ENCODE results near the gene POLK. TPM values are rescaled to one million over a fixed set of nuclear protein-coding genes. Genes with fewer than 3 reads are reported as not detected.
"Not testable (repeated sequence)": the region's sequence is repeated elsewhere in the genome, so short reads cannot be mapped to it uniquely, and the experiment has no call there.

The POLK gene
- total and polyA plus RNA-seq, 5 donors from 2014 or later, result 19.8 to 33.6 (median 24.1) TPM

DNA sequence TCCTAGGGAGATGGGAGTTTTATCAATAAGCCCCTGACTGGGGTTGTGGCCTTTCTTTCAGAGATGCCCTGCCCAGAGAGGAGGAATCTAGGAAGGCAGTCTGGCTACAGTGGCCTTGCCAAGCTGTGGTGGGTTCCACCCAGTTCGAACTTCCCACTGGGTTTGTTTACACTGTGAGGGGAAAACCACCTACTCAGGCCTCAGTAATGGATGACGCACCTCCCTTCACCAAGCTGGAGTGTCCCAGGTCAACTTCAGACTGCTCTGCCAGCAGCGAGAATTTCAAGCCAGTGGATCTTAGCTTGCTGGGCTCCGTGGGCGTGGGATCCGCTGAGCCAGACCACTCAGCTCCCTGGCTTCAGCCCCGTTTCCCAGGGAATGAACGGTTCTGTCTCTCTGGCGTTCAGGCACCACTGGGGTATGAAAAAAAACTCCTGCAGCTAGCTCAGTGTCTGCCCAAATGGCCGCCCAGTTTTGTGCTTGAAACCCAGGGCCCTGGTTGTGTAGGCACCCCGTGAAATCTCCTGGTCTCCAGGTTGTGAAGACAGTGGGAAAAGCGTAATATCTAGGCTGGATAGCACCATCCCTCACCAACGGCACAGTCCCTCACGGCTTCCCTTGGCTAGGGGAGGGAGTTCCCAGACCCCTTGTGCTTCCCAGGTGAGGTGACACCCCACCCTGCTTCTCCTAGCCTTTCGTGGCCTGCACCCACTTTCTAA is 54.5 kb downstream of the POLK start:
- H3K36me3 Mint-ChIP-seq, result peaks cover 40% of the 10 kb centered on the region
- Histone ChIP-seq H3K4me3 (ENCODE audit: low read depth, low read length) (peak overlapping the region; percentile 51), H3K4me1 (ENCODE audit: control insufficient read depth, insufficient read depth, low read length, poor library complexity, severe bottlenecking) (peaks cover 13% of the 10 kb centered on the region)
- H3K4me1 Mint-ChIP-seq, result peaks cover 23 to 44% (median 29%) of the 10 kb centered on the region in 4 donors
- not testable (repeated sequence) for DNase-seq; H3K4me3 Mint-ChIP-seq; H3K36me3 ChIP-seq (ENCODE audit: control insufficient read depth, insufficient read depth, low read length); H3K27me3 Mint-ChIP-seq; ATAC-seq (ENCODE audit: low read depth in 2 of 2); H3K27me3 ChIP-seq (ENCODE audit: control insufficient read depth, insufficient read depth, low read length); H3K9me3 ChIP-seq (ENCODE audit: control insufficient read depth in 2 of 2, low read length in 2 of 2); H3K27ac ChIP-seq (ENCODE audit: insufficient read depth, low read length, poor library complexity, severe bottlenecking)
- H3K9me3 Mint-ChIP-seq, result peaks cover 2 to 23% (median 11%) of the 10 kb centered on the region in 7 donors
- H3K27ac Mint-ChIP-seq, result peak overlapping the region in 2 of 3 donors; percentile 82 to 85

DNA sequence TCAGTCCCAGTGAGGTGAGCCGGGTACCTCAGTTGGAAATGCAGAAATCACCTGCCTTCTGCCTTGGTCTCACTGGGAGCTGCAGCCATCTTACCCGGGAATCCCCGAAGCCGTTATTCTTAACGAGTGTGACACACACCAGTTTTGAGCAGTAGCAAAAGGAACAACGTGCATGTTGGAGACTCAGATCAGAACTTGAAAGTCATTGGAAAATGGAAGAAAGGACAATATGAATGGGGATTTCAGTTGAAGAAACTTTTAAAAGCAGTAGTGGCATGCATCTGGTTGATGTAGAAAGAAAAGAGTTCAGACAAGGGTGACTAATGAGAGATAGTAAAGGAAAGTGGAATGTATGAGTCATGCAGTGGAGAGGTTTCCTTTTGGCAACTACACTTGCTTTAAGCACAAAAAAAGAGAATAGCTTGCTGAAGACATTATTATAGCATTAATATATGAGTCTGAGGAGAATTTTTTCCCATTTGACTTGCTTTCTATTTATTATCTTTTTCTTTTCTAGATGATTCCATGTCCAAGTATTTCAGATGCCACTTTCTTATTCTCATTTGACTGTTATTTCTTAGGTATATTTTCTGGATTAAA is 55.1 kb downstream of the POLK start:
- Mint-ChIP-seq H3K4me3 (peak overlapping the region in 3 of 4 donors; percentile 1 to 8 (median 3)), H3K36me3 (peaks cover 36% of the 10 kb centered on the region), H3K9me3 (peaks cover 2 to 23% (median 11%) of the 10 kb centered on the region in 7 donors), H3K4me1 (peaks cover 23 to 44% (median 30%) of the 10 kb centered on the region in 4 donors), H3K27ac (peak overlapping the region in 1 of 3 donors; percentile 85), H3K27me3 (no peaks in the 10 kb centered on the region)
- ATAC-seq (ENCODE audit: low read depth in 2 of 2) (peak; percentile 90 to 98), DNase-seq (peak in 2 of 3 donors; percentile 15 to 66)
- peak overlapping the region; percentile 51 for H3K4me3 ChIP-seq (ENCODE audit: low read depth, low read length)
- H3K36me3 ChIP-seq (ENCODE audit: control insufficient read depth, insufficient read depth, low read length), result peaks cover 9% of the 10 kb centered on the region
- H3K27ac ChIP-seq (ENCODE audit: insufficient read depth, low read length, poor library complexity, severe bottlenecking), result no peak overlapping the region
- peaks cover 5 to 7% of the 10 kb centered on the region in 2 experiments for H3K9me3 ChIP-seq (ENCODE audit: control insufficient read depth in 2 of 2, low read length in 2 of 2)
- no peaks in the 10 kb centered on the region for H3K27me3 ChIP-seq (ENCODE audit: control insufficient read depth, insufficient read depth, low read length)
- peaks cover 13% of the 10 kb centered on the region for H3K4me1 ChIP-seq (ENCODE audit: control insufficient read depth, insufficient read depth, low read length, poor library complexity, severe bottlenecking)

DNA sequence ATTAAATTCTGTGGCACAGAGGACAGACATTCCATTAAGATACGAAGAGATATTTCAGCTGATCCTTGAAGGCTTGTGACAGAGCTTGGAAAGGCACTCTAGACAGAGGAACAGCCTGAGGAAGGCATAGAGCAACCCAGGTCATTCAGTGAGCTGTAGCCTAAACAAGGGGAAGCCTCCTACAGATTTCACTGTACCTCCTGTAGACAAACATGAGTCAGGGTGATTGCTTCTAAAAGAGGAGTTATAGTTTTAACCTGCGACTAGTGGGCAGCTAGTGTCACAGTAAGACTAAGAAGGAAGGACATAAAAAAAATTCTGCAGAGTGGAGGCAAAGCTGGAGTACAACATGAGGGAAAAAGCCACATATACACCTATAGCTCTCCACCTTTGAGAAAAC is 56.0 kb downstream of the POLK start:
- Mint-ChIP-seq H3K4me1 (peaks cover 23 to 44% (median 30%) of the 10 kb centered on the region in 4 donors), H3K4me3 (no peak overlapping the region), H3K36me3 (peaks cover 34% of the 10 kb centered on the region), H3K27ac (peak overlapping the region in 2 of 3 donors; percentile 18 to 24), H3K9me3 (peaks cover 2 to 16% (median 9%) of the 10 kb centered on the region in 7 donors), H3K27me3 (no peaks in the 10 kb centered on the region)
- Histone ChIP-seq H3K4me1 (ENCODE audit: control insufficient read depth, insufficient read depth, low read length, poor library complexity, severe bottlenecking) (peaks cover 13% of the 10 kb centered on the region), H3K27ac (ENCODE audit: insufficient read depth, low read length, poor library complexity, severe bottlenecking) (no peak overlapping the region), H3K27me3 (ENCODE audit: control insufficient read depth, insufficient read depth, low read length) (no peaks in the 10 kb centered on the region), H3K36me3 (ENCODE audit: control insufficient read depth, insufficient read depth, low read length) (peaks cover 9% of the 10 kb centered on the region), H3K4me3 (ENCODE audit: low read depth, low read length) (no peak overlapping the region), H3K9me3 (ENCODE audit: control insufficient read depth in 2 of 2, low read length in 2 of 2) (peaks cover 5 to 7% of the 10 kb centered on the region in 2 experiments)
- DNase-seq (no peak), ATAC-seq (ENCODE audit: low read depth in 2 of 2) (no peak)

DNA sequence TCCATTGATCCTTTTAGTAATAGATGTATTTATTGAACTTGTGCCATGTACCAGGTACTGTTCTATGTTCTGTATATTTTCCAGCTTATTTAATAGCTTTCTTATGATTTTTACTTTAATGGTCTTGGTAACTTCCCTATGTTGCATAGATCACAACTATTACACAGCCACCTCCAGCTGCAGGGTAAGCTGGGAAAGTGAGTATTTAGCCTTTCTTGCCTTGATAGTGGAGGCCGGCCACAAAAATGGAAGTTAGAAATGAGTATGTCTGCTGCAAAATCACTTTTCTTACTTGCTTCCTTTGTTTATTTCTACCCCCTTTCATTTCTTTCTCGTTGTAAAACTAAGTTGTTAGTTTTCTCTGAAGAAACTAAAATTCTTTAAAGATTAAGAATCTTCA is 56.5 kb downstream of the POLK start:
- Mint-ChIP-seq H3K4me3 (no peak overlapping the region), H3K27me3 (no peaks in the 10 kb centered on the region), H3K36me3 (peaks cover 29% of the 10 kb centered on the region), H3K4me1 (peaks cover 23 to 44% (median 30%) of the 10 kb centered on the region in 4 donors), H3K9me3 (peaks cover 2 to 14% (median 9%) of the 10 kb centered on the region in 7 donors), H3K27ac (no peak overlapping the region)
- Histone ChIP-seq H3K27ac (ENCODE audit: insufficient read depth, low read length, poor library complexity, severe bottlenecking) (no peak overlapping the region), H3K4me1 (ENCODE audit: control insufficient read depth, insufficient read depth, low read length, poor library complexity, severe bottlenecking) (peaks cover 13% of the 10 kb centered on the region), H3K9me3 (ENCODE audit: control insufficient read depth in 2 of 2, low read length in 2 of 2) (peaks cover 4% of the 10 kb centered on the region in 2 experiments), H3K36me3 (ENCODE audit: control insufficient read depth, insufficient read depth, low read length) (peaks cover 9% of the 10 kb centered on the region), H3K27me3 (ENCODE audit: control insufficient read depth, insufficient read depth, low read length) (no peaks in the 10 kb centered on the region), H3K4me3 (ENCODE audit: low read depth, low read length) (no peak overlapping the region)
- peak in 1 of 3 donors; percentile 14 for DNase-seq
- no peak for ATAC-seq (ENCODE audit: low read depth in 2 of 2)

DNA sequence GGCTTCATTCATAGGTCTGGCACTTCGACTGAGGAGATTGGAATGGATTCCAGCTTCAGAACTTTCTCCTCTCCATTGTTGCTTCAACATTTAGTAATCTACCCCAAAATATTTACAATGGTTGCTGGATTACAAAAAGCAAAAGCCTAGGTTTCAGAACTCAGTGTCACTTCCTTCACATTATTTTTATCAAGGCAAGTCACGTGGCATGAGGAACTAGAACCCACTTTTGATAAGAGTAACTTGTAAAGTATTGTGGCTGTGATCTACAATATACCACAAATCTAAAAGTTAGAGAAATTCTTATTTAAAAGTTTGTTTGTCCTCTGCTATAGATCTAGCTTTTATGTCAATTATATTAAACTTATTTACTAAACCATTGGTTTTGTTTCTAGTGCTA is 59.9 kb downstream of the POLK start:
- no peak for DNase-seq
- no peak for ATAC-seq (ENCODE audit: low read depth in 2 of 2)
- Histone ChIP-seq H3K4me3 (ENCODE audit: low read depth, low read length) (no peak overlapping the region), H3K36me3 (ENCODE audit: control insufficient read depth, insufficient read depth, low read length) (peaks cover 14% of the 10 kb centered on the region), H3K9me3 (ENCODE audit: control insufficient read depth in 2 of 2, low read length in 2 of 2) (no peaks in the 10 kb centered on the region), H3K27me3 (ENCODE audit: control insufficient read depth, insufficient read depth, low read length) (no peaks in the 10 kb centered on the region), H3K27ac (ENCODE audit: insufficient read depth, low read length, poor library complexity, severe bottlenecking) (no peak overlapping the region), H3K4me1 (ENCODE audit: control insufficient read depth, insufficient read depth, low read length, poor library complexity, severe bottlenecking) (peaks cover 10% of the 10 kb centered on the region)
- Mint-ChIP-seq H3K27me3 (no peaks in the 10 kb centered on the region), H3K4me3 (no peak overlapping the region), H3K36me3 (peaks cover 25% of the 10 kb centered on the region), H3K9me3 (peaks cover 0 to 3% (median 0%) of the 10 kb centered on the region in 7 donors), H3K27ac (no peak overlapping the region), H3K4me1 (peaks cover 22 to 34% (median 28%) of the 10 kb centered on the region in 4 donors)

DNA sequence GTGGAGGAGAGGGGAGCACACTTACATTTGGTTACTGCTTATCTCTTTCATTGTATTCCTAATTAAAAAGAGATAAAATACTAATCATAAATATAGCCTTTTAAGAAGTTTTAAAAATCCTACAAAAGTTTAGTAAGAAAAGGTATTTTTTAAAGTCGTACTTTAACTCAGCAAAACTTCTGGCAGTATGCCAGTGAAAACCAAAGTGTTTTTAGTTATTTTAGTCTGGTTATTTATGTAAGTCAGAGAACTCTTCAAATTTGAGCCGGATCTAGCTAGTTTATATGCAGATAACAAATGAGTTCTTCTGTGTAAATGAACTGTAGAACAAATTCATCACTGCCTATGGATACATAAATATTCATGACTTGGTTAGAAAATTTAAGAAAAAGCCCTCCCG is 63.1 kb downstream of the POLK start:
- peaks cover 6 to 21% (median 16%) of the 10 kb centered on the region in 4 donors for H3K4me1 Mint-ChIP-seq
- peaks cover 0 to 3% (median 0%) of the 10 kb centered on the region in 7 donors for H3K9me3 Mint-ChIP-seq
- no peaks in the 10 kb centered on the region for H3K9me3 ChIP-seq (ENCODE audit: control insufficient read depth in 2 of 2, low read length in 2 of 2)
- no peaks in the 10 kb centered on the region for H3K27me3 ChIP-seq (ENCODE audit: control insufficient read depth, insufficient read depth, low read length)
- no peaks in the 10 kb centered on the region for H3K4me1 ChIP-seq (ENCODE audit: control insufficient read depth, insufficient read depth, low read length, poor library complexity, severe bottlenecking)
- H3K27ac ChIP-seq (ENCODE audit: insufficient read depth, low read length, poor library complexity, severe bottlenecking), result no peak overlapping the region
- ATAC-seq (ENCODE audit: low read depth in 2 of 2) (no peak), DNase-seq (no peak)
- peaks cover 27% of the 10 kb centered on the region for H3K36me3 Mint-ChIP-seq
- H3K27ac Mint-ChIP-seq, result peak overlapping the region in 2 of 3 donors; percentile 17 to 66
- H3K36me3 ChIP-seq (ENCODE audit: control insufficient read depth, insufficient read depth, low read length), result peaks cover 18% of the 10 kb centered on the region
- no peaks in the 10 kb centered on the region for H3K27me3 Mint-ChIP-seq
- peak overlapping the region in 1 of 4 donors; percentile 17 for H3K4me3 Mint-ChIP-seq
- no peak overlapping the region for H3K4me3 ChIP-seq (ENCODE audit: low read depth, low read length)

DNA sequence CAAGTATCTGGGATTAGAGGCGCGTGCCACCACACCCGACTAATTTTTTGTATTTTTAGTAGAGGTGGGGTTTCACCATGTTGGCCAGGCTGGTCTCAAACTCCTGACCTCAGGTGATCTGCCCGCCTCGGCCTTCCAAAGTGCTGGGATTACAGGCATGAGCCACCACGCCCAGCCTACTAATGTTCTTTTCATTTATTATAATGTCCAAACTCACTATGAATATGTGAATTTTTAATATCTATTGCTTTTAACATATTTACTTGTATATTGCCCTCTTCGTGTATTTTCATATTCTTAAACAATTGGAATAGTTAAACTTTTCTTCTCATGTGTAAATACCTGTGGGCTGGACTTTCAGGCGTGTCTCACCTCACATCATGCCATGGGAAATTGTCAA is 66.6 kb downstream of the POLK start:
- H3K9me3 Mint-ChIP-seq; H3K4me3 ChIP-seq (ENCODE audit: low read depth, low read length); H3K27ac Mint-ChIP-seq; DNase-seq; ATAC-seq (ENCODE audit: low read depth in 2 of 2); H3K27me3 Mint-ChIP-seq; H3K27ac ChIP-seq (ENCODE audit: insufficient read depth, low read length, poor library complexity, severe bottlenecking); H3K4me1 ChIP-seq (ENCODE audit: control insufficient read depth, insufficient read depth, low read length, poor library complexity, severe bottlenecking); H3K4me3 Mint-ChIP-seq; H3K9me3 ChIP-seq (ENCODE audit: control insufficient read depth in 2 of 2, low read length in 2 of 2); H3K27me3 ChIP-seq (ENCODE audit: control insufficient read depth, insufficient read depth, low read length): not testable (repeated sequence)
- Mint-ChIP-seq H3K4me1 (peaks cover 10 to 23% (median 16%) of the 10 kb centered on the region in 4 donors), H3K36me3 (peaks cover 26% of the 10 kb centered on the region)
- peaks cover 16% of the 10 kb centered on the region for H3K36me3 ChIP-seq (ENCODE audit: control insufficient read depth, insufficient read depth, low read length)
